Raji (cell line): Measurements from ENCODE around the gene IL19.

Source experiments
- POLR2A ChIP-seq: IDR thresholded peaks from 2 replicates; pipeline ENCODE4 v1.6.1; 2011; ENCODE audit warnings: low read depth, low read length, control low read depth; ENCODE audit not compliant: insufficient read depth

IL19 gene

DNA sequence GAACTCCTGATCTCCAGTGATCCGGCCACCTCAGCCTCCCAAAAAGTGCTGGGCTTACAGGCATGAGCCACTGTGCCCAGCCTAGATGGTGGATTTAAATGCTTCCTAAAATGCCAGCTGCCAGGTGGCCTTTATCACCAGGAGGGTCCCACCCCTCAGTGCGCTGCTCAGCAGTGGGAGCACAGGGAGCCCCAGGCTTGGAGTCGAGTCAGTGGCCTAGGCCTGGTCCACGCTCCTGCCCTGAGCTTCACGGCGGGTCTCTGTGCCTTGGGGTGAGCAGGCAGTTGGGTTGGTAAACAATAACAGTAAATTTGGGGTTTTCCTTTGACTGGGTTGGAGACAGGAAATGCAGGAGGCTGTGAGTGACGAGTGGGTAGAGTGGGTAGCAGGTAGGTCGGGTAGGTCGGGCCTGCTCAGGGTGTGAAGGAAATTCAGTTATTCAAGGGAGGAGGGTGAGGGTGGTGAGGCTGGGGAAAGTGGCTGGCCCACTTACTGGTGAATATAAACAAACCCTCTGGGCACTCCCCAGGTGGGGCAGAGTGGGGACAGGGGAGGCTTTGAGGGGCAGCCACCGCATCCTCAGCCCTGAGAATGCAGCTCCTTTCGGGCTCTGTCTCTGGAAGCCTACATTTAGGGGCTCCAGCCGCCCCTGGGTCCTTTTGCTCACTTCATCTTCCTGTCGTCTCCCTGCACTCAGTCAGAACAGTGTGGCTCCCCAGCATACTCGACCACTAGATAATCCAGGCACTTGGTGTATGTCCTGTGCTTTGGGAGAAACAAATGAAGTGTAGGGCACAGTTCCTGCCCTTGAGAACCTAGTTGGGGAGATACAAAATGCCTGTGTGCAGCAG is 33.5 kb upstream of the IL19 start:
- TF ChIP-seq POLR2A: no peak

DNA sequence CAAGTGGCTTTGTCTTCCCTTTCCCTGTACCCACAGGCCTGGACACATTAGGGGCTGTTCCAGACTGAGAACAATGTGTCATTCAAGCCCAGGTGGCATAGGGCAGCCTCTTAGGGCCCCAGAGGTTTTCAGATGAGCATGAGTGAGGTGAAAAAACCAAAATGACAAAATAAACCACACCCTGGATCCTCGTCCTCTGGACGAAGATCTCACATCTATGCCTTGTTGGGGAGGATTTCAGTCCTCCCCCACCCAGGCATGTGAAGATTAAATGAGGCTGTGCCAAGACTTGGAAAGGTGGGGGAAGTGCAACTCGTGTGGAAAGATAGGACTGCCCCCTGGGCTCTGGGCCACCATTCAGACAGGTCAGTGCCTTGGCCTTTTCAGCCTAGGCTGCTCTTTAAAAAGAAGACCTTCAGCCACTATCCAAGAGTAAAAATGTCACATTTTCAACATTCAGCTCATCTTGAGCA is 32.8 kb upstream of the IL19 start:
- no peak for TF ChIP-seq POLR2A

DNA sequence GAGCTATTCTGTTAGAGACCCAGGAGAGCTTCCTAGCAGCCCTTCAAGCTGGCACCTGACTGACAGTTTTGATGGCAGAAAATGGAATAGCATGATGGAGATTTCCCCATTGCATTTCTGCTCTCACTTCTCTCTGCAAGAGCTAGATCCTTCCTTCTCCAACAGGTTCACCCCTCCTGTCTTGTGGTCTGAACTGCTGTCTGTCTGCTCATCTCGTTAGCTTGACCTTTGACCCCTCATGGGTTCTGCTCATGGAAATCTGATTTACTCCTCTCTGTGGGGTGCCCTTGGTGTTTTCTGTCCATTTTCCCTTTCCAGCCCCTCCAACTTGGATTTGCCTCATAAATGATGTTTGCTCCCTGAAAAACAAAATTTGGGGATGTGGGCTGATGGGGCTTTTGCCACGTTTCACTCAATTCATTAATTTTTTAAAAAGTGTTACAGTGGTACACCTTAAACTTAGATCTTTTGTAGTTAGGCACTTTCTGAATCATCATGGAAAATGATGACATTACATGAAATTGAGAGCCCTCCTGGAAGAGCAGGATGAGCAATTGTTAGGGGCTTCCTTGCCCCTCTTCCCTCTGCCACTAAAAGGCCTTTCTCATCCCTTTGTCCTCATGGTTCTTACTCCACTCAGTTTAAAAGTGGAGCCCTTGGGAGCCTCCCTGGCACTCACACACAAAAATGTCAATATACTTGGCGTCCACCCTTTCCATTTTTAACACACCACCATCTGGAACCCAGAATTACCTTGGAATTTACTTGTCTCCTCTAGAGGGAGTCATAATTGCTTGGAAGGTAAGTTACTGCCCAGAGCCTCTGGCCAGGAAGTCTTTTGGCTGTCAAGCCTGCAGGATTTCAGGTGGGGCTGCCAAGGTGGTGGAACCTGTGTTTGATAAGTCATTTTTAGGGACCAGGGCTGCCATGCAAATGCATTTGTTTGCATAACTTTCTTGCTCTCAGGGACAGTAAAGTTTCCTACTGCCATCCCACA is 31.9 kb upstream of the IL19 start:
- TF ChIP-seq POLR2A: no peak

DNA sequence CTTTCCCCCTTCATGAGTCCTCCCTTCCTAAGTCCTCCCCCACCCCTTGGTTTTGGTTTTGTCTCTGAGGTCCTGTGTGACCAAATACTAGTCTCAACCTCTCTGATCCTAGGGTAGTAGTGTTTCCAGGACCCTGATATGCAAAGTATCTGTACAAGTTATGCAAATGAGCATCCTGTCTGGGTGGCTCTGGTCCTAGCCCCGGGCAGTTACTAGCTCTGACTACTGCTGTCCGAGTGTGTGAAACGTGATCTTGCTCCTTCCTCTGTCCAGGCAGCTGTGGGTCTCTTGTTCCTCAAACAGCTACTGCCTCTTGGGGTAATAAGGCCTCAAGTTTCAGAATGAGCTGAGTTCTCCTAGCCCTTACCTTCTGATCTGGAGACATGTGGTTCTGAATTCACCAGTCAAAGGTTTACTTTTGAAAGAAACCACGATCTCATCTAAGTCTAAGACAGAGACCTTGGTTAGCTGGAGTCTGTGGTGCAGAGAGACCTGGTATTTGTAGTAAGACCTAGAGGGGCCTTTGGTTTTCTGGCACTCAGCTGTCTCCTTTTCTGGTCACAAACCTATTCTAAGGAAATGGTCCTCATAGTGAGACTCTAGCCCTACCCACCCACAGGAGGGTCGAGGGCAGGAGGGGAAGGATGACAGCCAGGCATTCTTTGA is 31.0 kb upstream of the IL19 start:
- peak; percentile 73 for TF ChIP-seq POLR2A

DNA sequence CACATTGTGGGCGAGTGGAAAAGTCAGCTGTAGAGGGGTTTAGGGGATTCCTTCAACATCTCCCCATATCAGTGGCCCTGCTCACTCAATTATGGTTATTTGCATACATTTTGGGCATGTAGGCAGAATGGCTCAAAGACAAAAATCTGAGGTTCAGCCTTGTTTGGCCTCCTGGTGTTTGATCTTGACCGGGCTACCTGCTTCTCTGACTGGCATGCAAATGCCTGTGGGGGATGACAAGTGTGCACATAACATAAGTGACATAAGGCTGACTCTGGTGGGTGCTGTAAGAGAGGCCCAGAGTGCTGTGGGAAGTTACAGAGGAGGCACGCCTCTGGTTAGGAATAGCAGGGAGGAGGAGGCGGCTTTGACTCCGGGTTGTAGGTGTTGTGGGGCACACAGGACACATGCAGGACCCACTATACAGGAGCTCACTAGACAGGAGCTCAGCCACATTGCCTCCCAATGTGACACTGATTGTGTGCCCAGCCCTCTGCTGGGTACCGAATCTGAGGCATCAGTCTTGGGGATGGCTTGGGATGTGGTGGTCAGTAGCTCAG is 29.4 kb upstream of the IL19 start:
- no peak for TF ChIP-seq POLR2A

DNA sequence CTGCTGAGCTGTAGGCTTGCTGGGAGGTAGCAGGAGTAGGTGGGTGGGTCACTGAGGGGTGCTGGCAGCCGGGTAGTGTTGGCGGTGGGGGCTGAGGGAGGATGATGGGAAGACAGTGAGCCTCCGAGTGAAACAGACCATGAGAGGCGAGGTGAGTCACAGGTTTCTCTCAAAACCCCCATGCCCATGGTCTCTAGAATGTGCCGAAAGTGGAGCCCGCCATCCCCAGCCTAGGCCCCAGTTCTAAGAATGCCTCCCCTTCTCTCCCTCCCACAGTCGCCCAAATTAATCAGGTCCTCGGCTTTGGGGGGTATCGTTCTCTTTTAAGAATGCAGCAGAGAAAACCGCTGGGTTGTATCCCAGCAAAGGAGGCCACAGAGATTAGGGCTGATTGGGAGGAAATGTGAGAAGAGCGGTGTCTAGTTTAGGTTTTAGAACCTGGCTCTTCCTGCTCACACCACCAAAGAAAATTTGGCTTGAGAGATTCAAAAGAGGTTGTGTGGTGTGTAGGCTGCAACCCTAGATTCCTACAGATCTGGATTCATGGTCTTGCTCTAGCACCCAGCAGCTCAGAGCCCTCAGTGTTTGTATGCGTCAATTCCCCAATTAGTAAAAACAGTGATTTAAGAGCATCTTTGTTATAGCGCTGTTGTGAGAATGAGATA is 27.7 kb upstream of the IL19 start:
- no peak for TF ChIP-seq POLR2A

DNA sequence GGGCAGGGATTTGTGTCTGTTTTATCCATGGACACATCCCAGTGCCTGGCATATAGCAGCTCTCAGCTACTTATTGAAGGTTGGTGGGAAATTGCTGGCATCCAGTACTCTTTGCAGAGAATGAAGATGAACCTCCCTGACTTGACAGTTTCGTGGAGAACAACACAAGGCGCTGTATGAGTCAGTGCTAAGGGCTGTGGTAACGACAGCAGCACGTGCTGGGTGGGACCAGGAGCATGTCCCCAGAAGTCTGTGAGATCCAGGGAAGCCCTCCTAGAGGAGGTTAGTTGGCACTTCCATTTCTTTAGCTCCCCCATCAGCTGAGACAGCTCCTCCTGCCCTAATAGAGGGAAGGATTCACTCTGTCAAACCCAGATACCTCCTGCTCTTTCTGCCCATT is 25.9 kb upstream of the IL19 start:
- TF ChIP-seq POLR2A: no peak

DNA sequence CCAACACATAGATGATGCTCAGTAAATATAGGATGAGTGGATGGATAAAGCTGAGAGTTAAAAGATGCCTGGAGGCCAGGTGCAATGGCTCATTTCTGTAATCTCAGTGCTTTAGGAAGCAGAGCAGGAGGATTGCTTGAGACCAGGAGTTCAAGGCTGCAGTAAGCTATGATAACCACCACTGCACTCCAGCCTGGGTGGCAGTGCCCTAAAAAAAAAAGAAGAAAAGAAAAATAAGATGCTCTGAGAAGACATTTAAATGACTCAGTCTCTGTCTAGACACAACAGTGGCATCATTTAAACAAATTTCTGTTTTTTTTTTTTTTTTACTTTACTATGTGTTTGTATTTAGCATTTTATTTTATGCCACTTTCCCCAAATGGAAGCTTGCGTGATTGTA is 25.3 kb upstream of the IL19 start:
- TF ChIP-seq POLR2A: no peak

DNA sequence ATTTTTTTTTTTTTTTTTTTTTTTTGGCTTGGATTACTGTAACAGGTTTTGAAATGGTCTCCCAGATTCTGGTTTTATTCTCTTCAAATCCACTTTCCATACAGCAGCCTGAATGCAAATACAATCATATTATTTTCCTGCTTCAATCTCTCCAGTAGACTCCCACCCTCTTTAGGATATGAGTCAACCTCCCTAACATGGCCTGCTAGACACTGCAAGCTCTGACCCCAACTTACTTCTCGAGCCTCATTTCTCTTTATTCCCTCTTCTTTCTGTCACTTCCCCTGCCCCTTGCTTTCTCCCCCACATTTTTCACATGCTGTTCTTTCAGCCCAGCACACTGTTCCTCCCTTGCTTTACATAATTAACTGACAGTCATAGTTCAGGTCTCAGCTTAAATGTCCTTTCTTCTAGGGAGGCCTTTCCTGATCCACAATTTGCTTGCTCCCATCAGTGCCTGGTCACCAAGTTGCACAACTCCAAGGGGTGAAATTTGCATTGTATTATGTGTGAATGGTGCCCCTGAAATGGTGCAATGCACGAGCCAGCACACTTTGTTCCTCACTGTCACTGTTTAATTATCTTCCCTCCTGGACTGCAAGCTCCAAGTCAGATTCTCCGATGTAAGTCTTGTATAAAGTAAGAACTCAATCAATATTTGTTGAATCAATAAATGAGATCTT is 22.1 kb upstream of the IL19 start:
- TF ChIP-seq POLR2A: no peak

DNA sequence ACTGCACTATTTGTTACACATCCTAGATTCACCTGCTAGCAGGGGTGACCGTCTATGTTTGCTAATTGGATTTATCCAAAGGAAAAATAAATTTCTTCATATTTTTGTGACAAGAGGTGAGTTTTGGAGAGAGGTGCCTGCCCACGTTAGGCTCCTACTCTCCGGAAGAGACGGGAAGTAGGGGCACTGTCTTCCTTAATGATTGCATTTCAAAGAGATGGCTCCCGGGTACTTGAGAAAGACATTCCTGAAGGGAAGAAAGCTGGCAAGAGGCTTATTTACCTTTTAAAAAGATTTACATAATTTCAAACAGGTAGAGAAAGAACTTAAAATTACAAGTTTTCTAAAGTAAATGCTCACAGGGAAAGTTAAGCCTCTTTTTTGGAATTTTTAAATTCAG is 18.7 kb upstream of the IL19 start:
- TF ChIP-seq POLR2A: no peak

DNA sequence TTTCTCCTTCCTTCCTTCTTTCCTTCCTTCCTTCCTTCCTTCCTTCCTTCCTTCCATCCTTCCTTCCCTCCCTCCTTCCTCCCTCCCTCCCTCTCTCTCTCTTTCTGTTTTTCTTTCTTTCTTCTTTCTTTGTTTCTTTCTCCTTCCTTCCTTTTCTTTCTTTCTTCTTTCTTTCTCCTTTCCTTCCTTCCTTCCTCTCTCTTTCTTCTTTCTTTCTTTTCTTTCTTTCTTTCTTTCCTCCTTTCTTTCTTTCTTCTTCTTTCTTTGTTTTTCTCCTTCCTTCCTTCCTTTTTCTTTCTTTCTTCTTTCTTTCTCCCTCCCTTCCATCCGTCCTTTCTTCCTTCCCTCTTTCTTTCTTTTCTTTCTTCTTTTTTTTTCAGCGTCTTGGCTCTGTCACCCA is 18.1 kb upstream of the IL19 start:
- TF ChIP-seq POLR2A: no peak

DNA sequence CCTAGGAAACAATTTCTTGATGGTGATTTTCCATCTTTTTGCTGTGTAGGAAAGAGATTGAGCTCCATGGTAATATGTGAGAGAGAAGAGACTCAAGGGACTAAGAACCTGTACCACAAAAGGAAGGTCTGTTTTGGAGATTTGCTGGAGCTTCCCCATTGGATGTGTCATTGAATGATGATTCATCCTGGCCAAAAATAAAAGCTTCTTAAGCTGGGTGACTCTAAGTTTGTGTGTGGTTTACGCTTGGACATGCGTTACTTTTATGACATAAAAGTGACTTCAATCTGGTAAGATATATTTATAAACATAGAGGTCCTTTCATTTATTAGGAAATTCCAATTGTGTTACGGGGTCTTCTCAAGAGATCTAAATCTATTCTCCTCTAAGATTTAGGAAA is 17.4 kb upstream of the IL19 start:
- TF ChIP-seq POLR2A: no peak

DNA sequence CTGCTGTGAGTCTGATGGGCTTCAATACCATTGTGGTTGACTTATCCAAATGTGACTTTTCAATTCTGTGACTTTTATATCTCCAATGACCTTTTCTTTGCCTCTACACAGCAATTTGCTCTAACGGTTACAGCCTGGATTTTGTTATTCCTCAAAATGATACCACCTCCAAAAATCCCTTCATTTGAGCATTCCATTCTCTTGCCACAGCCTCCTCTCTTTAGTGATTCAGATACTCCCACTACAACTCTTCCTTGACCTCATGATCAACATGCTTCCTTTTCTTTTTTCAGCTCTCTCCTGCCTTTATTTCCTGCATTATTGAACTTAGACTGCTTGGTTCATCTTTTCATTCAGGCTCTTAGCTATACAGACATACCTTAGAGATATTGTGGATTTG is 16.6 kb upstream of the IL19 start:
- no peak for TF ChIP-seq POLR2A
